ENCODE results near the gene FBXO42.
"Not testable (repeated sequence)": the region's sequence is repeated elsewhere in the genome, so short reads cannot be mapped to it uniquely, and the experiment has no call there.

Gene FBXO42

GRCh38 chr1:16215882-16216753 lies 136.2 kb downstream of the FBXO42 start:
- DNase-seq, result peak; percentile 95

GRCh38 chr1:16215240-16215639 lies 137.0 kb downstream of the FBXO42 start:
- DNase-seq, result not testable (repeated sequence)

DNA sequence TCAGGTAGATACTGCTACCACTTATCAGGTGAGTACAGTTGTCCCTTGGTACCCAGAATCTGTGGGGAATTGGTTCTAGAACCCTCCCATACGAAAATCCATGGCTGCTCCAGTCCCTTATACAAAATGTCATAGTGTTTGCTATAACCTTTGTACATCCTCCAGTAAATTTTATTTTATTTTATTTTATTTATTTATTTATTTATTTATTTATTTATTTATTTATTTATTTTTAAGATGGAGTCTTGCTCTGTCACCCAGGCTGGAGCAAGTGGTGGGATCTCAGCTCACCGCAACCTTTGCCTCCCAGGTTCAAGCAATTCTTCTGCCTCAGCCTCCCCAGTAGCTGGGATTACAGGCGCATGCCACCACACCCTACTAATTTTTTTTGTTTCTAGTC lies 138.7 kb downstream of the FBXO42 start:
- DNase-seq, result not testable (repeated sequence)

GRCh38 chr1:16213013-16213412 lies 139.3 kb downstream of the FBXO42 start:
- DNase-seq, result no peak

GRCh38 chr1:16212251-16212961 lies 139.9 kb downstream of the FBXO42 start, which contains the start of gene ARHGEF19:
Gene ARHGEF19, minus strand, starts transcription at chr1:16212652. Its CDS starts 3,598 bp downstream, at chr1:16209054.
- DNase-seq, result peak; percentile 61

- DNase-seq, result no peak
Measured at GRCh38 chr1:16211824-16212223, 140.5 kb downstream of the FBXO42 start.

DNA sequence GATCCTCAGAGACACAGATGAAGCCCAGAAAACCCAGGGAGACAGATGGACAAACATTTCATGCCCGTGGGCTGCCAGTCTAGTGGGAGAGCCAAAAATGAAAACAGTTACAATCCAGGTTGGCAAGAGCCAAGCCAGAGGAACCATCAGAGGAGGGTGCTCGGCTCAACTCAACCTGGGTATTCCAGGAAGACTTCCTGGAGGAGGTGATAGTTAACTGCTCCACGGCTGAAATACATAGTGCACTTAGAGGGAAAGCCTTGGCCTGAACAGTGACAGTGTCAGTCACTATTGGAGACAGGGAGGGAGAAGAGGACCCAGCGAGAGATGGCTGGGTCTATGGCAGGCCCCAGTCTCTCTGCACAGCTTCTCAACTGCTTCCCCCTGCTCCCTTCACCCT lies 141.7 kb downstream of the FBXO42 start:
- no peak for DNase-seq

DNA sequence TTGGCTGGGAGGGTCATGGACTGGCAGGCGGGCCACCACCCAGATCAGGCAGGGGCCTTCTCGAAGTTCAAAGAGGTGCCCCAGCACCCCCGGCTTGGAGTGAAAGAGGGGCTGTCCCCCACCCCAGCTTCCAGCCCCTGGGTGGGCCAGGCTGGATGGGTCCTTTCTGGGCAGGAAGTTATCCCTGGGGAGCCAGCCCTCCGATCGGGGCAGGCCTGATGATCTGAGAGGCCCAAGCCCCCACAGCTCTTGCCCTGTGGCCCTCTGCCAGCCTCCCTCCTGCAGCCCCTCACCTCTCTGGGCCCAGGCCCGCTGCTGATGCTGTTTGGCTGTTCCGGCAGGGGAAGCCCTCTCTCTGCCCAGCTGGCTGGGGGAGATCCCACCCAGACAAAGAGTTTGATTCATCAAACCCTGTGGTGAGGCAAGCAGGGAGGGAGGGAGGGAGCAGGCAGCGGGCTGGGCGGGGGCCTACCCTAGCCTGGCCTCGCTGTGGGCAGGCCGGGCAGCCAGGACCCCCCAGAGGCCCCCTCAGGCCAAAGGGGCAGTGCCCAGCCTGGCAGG lies 142.4 kb downstream of the FBXO42 start:
- no peak for DNase-seq

DNA sequence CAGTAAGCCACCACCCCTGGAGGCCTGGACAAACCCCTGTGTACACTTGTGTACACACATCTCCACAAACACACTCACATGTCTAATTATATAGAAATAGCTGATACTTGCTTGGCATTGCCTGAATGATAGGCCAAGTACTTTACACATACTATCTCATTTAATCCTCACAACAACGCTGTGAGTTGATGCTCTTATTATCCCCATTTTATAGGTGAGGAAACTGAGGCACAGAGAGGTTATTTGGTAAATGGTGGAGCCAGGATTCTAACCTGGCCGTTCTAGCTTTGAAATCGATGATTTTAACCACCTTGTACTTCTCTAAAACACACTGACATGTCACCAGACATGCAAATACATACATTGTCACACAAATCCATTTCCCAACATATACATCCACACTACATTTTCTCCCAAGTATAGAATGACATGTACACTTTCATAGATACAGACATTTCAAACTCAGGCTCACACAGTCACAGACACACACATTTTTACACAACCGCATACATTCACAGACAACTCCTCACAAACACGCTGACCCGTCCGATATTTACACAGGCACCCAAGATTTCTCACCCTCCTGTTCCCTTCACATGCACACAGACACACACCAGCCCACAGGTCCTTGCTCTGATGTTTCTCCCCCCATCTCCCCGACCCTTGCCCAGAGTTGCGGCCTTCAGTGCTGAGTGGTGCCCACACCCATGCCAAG lies 143.0 kb downstream of the FBXO42 start:
- DNase-seq, result no peak

GRCh38 chr1:16208270-16208987 lies 143.9 kb downstream of the FBXO42 start:
- no peak for DNase-seq

- DNase-seq, result no peak
Measured at GRCh38 chr1:16207318-16208269, 144.7 kb downstream of the FBXO42 start.

DNA sequence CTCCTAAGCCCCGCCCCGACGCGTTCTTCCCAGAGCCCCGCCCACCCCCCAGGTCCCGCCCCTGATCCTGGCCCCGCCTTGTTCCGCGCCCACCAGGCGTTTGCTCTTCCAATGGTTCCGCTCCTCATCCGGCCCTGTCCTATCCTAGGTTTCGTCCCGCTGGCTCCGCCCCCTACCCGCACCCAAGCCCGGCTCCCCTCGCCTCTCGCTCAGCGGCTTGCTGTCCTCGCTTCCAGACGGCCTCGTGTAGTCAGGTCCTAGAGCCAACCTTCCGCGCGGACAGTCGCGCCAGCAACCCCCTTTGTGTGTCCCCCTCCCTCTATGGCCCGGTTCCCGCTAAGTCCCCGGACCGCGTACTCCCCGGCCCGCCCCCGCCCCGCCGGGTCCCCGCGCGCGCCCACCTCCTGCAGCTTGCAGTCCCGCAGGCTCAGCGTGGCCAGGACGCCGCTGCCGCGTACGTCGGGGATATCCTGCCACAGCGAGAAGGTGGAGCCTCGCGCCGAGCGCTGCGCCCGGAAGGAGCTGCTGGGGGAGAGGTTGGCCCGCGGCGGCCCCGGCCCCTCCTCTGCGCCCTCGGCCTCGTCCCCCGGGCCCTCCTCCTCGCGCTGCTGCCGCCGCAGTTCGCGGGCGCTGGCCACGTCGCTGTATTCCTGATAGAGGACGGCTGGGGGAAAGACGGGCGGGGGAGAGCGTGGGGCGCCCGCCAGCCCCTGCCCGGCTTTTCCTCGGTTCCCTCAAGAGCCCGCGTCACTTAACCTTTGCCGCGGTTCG lies 145.5 kb downstream of the FBXO42 start:
- DNase-seq, result peak; percentile 99

DNA sequence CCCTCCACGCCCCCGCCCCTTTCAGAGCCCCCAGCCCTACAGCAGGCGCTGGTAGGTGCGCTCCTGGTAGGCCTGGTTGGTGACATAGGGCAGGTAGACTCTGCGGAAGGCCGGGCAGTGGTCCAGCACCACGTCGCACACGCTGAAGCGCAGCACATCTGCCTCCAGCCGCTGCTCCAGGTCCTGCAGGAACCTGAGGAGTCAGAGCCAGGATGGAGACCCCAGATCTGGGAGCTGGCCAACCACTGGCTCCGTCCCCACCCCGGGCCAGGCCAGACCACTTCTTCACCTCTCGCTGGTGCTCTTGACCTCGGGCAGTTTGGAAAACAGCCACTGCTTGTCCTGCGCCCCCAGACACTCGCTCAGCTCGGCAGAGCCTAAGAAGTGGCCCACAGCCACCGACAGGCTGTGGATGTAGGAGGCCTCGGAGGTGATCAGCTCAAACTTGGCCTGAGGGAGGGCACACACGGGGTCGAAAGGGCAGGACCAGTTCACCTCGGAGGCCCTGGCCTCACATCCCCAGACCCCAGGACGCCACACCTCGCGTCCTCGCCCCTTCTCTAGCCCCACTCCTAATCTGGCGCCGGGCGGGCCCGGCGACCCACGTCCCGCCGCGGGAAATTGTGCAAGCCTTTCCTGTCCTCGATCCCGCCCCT lies 146.3 kb downstream of the FBXO42 start:
- DNase-seq, result no peak

DNA sequence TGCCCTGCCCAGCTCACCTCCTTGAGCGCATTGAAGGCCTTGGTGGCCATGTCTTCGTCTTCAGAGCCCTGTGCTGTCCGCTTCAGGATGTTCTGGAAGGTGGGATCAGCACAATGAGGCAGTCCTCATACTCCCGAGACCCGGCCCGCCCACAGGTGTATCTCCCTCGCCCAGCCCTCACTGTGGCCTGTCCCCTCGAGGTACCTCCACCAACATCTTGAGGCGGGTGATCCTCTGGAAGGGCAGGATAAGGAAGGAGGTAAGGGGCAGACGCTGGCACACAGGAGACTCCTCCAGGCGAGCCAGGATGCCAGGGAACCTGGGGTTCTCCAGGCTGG lies 147.0 kb downstream of the FBXO42 start:
- no peak for DNase-seq

- DNase-seq, result no peak
Measured at GRCh38 chr1:16204634-16205333, 147.5 kb downstream of the FBXO42 start.

DNA sequence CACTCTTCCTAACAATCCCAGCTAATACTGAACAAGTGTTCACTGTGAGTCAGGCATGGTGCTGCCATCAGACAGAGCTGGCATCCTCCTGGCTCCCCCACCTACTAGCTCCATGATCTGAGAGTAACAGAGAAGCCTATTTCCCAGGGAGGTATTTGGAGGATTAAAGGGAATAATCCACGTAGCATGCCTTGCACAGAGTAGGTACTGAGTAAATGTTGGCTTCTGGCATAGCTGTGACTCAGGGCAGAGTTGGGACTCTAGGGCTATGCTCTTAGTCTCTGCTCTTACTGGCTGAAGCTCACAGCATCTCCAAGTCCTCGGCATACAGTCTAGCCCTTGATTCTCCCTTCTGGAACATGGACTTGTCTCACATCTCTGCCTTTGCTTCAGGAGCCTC lies 148.1 kb downstream of the FBXO42 start:
- no peak for DNase-seq

- DNase-seq, result no peak
Measured at GRCh38 chr1:16203550-16203949, 148.7 kb downstream of the FBXO42 start.

- no peak for DNase-seq
Measured at GRCh38 chr1:16202281-16203210, 149.7 kb downstream of the FBXO42 start.

Measured in eye (tissue), 1 donor.